Astrocyte of the cerebellum (primary cell): ENCODE measurements around the gene SEPTIN12.

ENCODE experiments used
- DNase-seq: peaks from one replicate; pipeline ENCODE4 v3.0.0-alpha.2; 2011; ENCODE audit warnings: low read depth
- H3K4me3 ChIP-seq: 2 replicates; pipeline ENCODE4 v1.5.1; 2011; ENCODE audit warnings: mild to moderate bottlenecking, low read depth, low read length, moderate library complexity
- in situ Hi-C: cut with HindIII; loops from 2 replicates; pipeline ENCODE4 v1.10.0; 2017; ENCODE audit warnings: low sequenced_read_pairs
- TF ChIP-seq, protein P1 (sequence below): IDR thresholded peaks from 2 replicates; pipeline ENCODE4 v1.5.1; 2012; ENCODE audit warnings: low read length, low read depth, moderate library complexity, mild to moderate bottlenecking; ENCODE audit errors: missing control alignments

Gene SEPTIN12

DNA sequence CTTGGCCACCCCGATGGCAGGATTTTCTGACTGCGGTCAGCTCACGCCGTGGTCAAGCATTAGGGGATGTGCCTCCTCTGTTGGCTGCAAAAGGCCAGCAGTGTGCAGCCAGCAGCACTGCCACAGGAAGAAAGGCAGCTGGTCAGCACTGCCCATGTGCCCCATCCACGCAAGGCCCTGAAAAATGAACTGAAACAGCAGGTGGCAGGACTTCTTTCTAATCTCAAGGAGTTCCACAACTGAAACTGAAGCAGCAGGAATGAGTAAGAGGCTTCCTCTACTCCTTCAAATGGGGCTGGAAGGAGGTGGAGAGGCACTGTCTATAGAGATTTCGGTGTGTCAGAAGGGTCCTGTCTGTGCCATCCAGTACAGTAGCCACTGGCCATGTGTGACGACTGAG is 24.4 kb downstream of the SEPTIN12 start:
- in situ Hi-C loops, result no loop called here
- TF ChIP-seq, protein P1, sequence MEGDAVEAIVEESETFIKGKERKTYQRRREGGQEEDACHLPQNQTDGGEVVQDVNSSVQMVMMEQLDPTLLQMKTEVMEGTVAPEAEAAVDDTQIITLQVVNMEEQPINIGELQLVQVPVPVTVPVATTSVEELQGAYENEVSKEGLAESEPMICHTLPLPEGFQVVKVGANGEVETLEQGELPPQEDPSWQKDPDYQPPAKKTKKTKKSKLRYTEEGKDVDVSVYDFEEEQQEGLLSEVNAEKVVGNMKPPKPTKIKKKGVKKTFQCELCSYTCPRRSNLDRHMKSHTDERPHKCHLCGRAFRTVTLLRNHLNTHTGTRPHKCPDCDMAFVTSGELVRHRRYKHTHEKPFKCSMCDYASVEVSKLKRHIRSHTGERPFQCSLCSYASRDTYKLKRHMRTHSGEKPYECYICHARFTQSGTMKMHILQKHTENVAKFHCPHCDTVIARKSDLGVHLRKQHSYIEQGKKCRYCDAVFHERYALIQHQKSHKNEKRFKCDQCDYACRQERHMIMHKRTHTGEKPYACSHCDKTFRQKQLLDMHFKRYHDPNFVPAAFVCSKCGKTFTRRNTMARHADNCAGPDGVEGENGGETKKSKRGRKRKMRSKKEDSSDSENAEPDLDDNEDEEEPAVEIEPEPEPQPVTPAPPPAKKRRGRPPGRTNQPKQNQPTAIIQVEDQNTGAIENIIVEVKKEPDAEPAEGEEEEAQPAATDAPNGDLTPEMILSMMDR, result no peak
- H3K4me3 ChIP-seq, result no peak overlapping the region
- no peak for DNase-seq

DNA sequence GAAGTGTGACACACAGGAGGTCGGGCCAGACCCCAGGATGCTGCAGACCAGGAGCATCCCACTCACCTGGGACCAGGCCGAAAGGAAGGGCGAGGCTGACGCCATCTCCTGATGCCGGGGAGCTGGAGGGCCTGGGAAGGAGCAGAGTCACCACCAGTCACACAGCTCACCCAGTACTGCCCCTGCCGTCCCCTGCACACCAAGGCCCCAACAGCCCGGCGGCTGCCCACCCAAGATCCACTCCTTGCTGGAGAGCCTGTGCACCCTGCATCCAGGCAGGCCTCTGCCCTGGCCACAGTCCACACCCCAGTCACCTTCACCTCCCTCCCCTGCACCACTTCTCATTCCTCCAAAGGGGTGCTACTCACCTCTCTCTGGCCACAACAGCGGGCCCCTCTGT is 25.9 kb downstream of the SEPTIN12 start:
- in situ Hi-C loops, result no loop called here
- no peak for DNase-seq
- no peak overlapping the region for H3K4me3 ChIP-seq
- TF ChIP-seq, protein P1, result no peak

DNA sequence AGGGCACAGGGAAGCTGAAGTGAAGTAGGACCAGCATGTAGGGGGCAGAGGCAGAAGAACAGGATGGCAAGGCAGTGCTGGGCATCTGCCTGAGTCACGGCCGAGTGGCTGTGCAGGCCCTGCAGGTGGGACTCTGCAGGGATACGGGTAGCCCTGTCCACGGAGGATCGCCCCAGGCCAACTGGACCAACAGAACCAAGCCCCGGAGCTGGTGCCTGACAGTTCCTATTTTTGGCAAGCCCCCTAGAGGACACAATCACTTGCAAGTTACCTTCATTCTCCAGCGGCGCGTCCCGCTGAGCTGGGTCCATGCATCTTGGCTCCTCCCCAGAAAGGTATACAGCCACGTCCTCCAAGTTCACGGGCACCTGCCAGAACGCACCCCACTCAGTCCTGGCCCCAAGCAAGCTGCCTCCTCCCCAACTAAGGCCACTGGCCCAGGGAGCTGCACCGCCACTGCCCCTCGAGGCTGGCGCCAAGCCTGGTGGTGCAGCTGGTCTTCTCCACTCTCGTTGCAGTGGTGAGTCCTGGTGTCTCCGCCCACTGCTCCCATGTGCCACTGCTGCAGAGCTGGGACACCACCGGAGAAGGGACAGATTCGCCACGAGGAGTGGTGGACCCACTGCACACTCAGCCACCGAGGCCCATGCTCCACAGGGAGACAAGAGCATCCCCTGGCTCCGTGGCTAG is 27.8 kb downstream of the SEPTIN12 start:
- TF ChIP-seq, protein P1, result no peak
- no peak overlapping the region for H3K4me3 ChIP-seq
- in situ Hi-C loops, result no loop called here
- DNase-seq, result no peak

DNA sequence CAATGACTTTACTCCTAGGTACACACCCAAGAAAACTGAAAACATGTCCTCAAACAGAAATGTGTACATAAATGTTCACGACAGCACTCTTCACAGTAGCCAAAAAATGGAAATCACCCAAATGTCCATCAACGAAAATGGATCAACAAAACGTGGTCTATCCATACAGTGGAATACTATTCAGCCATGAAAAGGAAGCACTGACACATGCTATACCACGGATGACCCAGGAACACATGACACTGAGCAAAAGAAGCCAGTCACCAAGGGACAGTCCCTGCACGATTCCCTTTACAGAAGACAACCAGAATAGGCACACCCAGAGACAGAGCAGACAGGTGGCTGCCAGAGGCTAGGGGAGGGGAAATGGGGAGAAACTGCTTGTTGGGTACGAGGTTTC is 32.5 kb downstream of the SEPTIN12 start:
- in situ Hi-C loops, result no loop called here
- no peak overlapping the region for H3K4me3 ChIP-seq
- TF ChIP-seq, protein P1, result no peak
- DNase-seq, result no peak

DNA sequence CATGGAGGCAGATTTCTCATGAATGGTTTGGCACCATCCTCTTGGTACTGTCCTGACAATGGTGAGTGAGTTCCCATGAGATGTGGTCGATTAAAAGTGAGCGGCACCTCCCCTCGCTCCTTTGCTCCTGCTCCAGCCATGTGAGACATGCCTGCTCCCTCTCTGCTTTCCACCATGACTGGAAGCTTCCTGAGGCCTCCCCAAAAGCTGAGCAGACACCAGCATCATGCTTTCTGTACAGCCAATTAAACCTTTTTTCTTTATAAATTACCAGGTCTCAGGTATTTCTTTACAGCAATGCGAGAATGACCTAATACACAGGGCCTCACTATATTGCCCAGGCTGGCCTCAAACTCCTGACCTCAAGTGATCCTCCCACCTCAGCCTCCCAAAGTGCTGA is 33.3 kb downstream of the SEPTIN12 start:
- in situ Hi-C loops, result no loop called here
- no peak overlapping the region for H3K4me3 ChIP-seq
- DNase-seq, result no peak

DNA sequence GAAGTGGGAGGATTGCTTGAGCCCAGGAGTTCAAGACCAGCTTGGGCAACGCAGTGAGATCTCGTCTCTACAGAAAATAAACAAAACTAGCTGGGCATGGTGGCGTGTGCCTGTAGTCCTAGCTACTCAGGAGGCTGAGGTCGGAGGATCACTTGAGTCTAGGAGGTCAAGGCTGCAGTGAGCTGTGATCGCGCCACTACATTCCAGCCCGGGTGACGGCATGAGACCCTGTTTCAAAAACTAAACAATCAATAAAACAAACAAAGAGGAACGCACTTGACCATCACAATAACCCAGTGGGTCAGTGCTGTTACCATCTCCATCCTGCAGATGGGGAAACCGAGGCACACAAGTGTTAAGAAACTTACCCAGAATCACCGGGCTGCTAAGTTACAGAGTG is 34.9 kb downstream of the SEPTIN12 start:
- in situ Hi-C loops, result no loop called here
- no peak overlapping the region for H3K4me3 ChIP-seq
- TF ChIP-seq, protein P1, result no peak
- DNase-seq, result no peak

More for the DNA sequence above, 33.3 kb downstream of the SEPTIN12 start:
- TF ChIP-seq, protein P1, result no peak
